Measurements from ENCODE around the gene FABP6. TPM values are rescaled to one million over a fixed set of nuclear protein-coding genes. Genes with fewer than 3 reads are reported as not detected.
A peak's percentile ranks its signal among the peaks of the same experiment; 100 is the strongest.

Gene FABP6
- total RNA-seq, 2 donors from 2014 or later: 0.37 to 1.9 TPM

GRCh38 chr5:160183075-160183474 is 46.2 kb upstream of the FABP6 start:
- no peak overlapping the region for H3K27ac ChIP-seq (ENCODE audit: low read depth, low read length)
- no peaks in the 10 kb centered on the region for H3K36me3 ChIP-seq (ENCODE audit: control insufficient read depth, insufficient read depth, low read length)
- WGBS, 2 experiments (ENCODE audit: insufficient coverage in 1 of 2, insufficient read length in 1 of 2): 91 to 100% methylated on average over 1 to 2 of the region's 2 CpGs
- Mint-ChIP-seq H3K4me3 (no peak overlapping the region), H3K4me1 (peaks cover 7% of the 10 kb centered on the region), H3K9me3 (peaks cover 21% of the 10 kb centered on the region), H3K27me3 (ENCODE audit: insufficient read depth) (no peaks in the 10 kb centered on the region), H3K36me3 (ENCODE audit: low read depth) (peaks cover 8% of the 10 kb centered on the region), H3K27ac (no peak overlapping the region)
- peaks cover 15% of the 10 kb centered on the region for H3K9me3 ChIP-seq (ENCODE audit: control insufficient read depth, low read length)
- no peaks in the 10 kb centered on the region for H3K27me3 ChIP-seq (ENCODE audit: control insufficient read depth, insufficient read depth, low read length, poor library complexity, severe bottlenecking)
- no peak overlapping the region for H3K4me3 ChIP-seq (ENCODE audit: low read length)
- H3K9ac ChIP-seq (ENCODE audit: extremely low read depth, low read length, poor library complexity, severe bottlenecking): no peak overlapping the region
- no peaks in the 10 kb centered on the region for H3K4me1 ChIP-seq (ENCODE audit: control insufficient read depth, insufficient read depth, low read length)
- DNase-seq: no peak
- TF ChIP-seq CTCF (conservative IDR thresholded peaks at IDR 0.05): no peak

GRCh38 chr5:160185626-160186360 is 43.5 kb upstream of the FABP6 start:
- Mint-ChIP-seq H3K27ac (peak overlapping the region; percentile 53), H3K4me3 (no peak overlapping the region)
- TF ChIP-seq CTCF (conservative IDR thresholded peaks at IDR 0.05): no peak

GRCh38 chr5:160186480-160186879 is 42.8 kb upstream of the FABP6 start:
- no peak overlapping the region for H3K4me3 Mint-ChIP-seq
- H3K4me1 Mint-ChIP-seq: peaks cover 12% of the 10 kb centered on the region
- Histone ChIP-seq H3K9ac (ENCODE audit: extremely low read depth, low read length, poor library complexity, severe bottlenecking) (no peak overlapping the region), H3K4me3 (ENCODE audit: low read length) (no peak overlapping the region), H3K4me1 (ENCODE audit: control insufficient read depth, insufficient read depth, low read length) (no peaks in the 10 kb centered on the region), H3K27me3 (ENCODE audit: control insufficient read depth, insufficient read depth, low read length, poor library complexity, severe bottlenecking) (no peaks in the 10 kb centered on the region), H3K27ac (ENCODE audit: low read depth, low read length) (no peak overlapping the region), H3K36me3 (ENCODE audit: control insufficient read depth, insufficient read depth, low read length) (no peaks in the 10 kb centered on the region), H3K9me3 (ENCODE audit: control insufficient read depth, low read length) (peaks cover 15% of the 10 kb centered on the region)
- TF ChIP-seq CTCF (conservative IDR thresholded peaks at IDR 0.05): no peak
- H3K27me3 Mint-ChIP-seq (ENCODE audit: insufficient read depth): no peaks in the 10 kb centered on the region
- H3K36me3 Mint-ChIP-seq (ENCODE audit: low read depth): peaks cover 8% of the 10 kb centered on the region
- 84 to 92% methylated on average over 4 to 5 of the region's 5 CpGs for WGBS, 2 experiments (ENCODE audit: insufficient coverage in 1 of 2, insufficient read length in 1 of 2)
- H3K27ac Mint-ChIP-seq: no peak overlapping the region
- DNase-seq: no peak
- peaks cover 21% of the 10 kb centered on the region for H3K9me3 Mint-ChIP-seq

More at GRCh38 chr5:160185626-160186360, 43.5 kb upstream of the FABP6 start:
- H3K36me3 ChIP-seq (ENCODE audit: control insufficient read depth, insufficient read depth, low read length): no peaks in the 10 kb centered on the region
- H3K9ac ChIP-seq (ENCODE audit: extremely low read depth, low read length, poor library complexity, severe bottlenecking): no peak overlapping the region
- peaks cover 12% of the 10 kb centered on the region for H3K4me1 Mint-ChIP-seq
- no peak for DNase-seq
- H3K27me3 ChIP-seq (ENCODE audit: control insufficient read depth, insufficient read depth, low read length, poor library complexity, severe bottlenecking): no peaks in the 10 kb centered on the region
- no peaks in the 10 kb centered on the region for H3K4me1 ChIP-seq (ENCODE audit: control insufficient read depth, insufficient read depth, low read length)
- peaks cover 21% of the 10 kb centered on the region for H3K9me3 Mint-ChIP-seq
- 73 to 84% methylated on average over 3 of the region's 3 CpGs for WGBS, 2 experiments (ENCODE audit: insufficient coverage in 1 of 2, insufficient read length in 1 of 2)
- H3K9me3 ChIP-seq (ENCODE audit: control insufficient read depth, low read length): peaks cover 15% of the 10 kb centered on the region
- no peak overlapping the region for H3K27ac ChIP-seq (ENCODE audit: low read depth, low read length)
- peaks cover 8% of the 10 kb centered on the region for H3K36me3 Mint-ChIP-seq (ENCODE audit: low read depth)
- H3K27me3 Mint-ChIP-seq (ENCODE audit: insufficient read depth): no peaks in the 10 kb centered on the region
- H3K4me3 ChIP-seq (ENCODE audit: low read length): no peak overlapping the region
